Fibroblast of pulmonary artery (primary cell): ENCODE measurements around the gene SMIM41.

Experiments used
- DNase-seq: peaks from one replicate; pipeline ENCODE4 v3.0.0-alpha.2; 2010; ENCODE audit warnings: low read depth
- H3K4me3 ChIP-seq: replicated peaks from 2 replicates; pipeline ENCODE4 v1.5.1; 2011; ENCODE audit warnings: low read depth, mild to moderate bottlenecking, control low read depth, low read length, moderate library complexity
- TF ChIP-seq, protein P1 (sequence below): IDR thresholded peaks from 2 replicates; pipeline ENCODE4 v1.5.1; 2011; ENCODE audit warnings: mild to moderate bottlenecking, control low read depth, low read length, inconsistent platforms; ENCODE audit errors: missing control alignments

SMIM41 gene

DNA sequence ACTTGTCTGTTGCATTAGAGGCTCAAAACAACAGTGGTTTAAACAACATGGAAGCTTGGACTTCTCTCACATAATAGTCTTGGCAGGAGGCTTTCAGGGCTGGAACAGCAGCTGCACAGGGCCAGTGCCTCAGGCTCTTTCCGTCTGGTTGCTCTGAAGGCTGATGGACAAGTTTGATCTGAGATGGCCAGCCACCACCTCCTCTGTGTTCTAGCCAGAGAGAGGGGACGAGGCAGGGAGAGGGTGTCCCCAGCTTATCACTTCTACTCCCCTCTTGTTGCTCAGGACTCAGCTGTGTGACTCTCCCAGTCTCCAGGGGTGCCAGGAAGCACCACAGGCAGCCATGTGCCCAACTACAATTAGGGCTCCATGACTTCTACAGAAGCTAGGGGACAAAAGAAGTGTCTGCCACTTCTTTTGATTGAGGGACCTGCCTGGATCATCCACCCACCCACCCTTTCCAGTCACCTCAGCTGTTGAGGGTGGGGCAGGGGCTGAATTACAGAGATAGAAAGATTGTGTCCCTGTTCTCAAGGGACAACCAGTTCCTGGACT, 46.6 kb downstream of the SMIM41 start:
- no peak for DNase-seq

DNA sequence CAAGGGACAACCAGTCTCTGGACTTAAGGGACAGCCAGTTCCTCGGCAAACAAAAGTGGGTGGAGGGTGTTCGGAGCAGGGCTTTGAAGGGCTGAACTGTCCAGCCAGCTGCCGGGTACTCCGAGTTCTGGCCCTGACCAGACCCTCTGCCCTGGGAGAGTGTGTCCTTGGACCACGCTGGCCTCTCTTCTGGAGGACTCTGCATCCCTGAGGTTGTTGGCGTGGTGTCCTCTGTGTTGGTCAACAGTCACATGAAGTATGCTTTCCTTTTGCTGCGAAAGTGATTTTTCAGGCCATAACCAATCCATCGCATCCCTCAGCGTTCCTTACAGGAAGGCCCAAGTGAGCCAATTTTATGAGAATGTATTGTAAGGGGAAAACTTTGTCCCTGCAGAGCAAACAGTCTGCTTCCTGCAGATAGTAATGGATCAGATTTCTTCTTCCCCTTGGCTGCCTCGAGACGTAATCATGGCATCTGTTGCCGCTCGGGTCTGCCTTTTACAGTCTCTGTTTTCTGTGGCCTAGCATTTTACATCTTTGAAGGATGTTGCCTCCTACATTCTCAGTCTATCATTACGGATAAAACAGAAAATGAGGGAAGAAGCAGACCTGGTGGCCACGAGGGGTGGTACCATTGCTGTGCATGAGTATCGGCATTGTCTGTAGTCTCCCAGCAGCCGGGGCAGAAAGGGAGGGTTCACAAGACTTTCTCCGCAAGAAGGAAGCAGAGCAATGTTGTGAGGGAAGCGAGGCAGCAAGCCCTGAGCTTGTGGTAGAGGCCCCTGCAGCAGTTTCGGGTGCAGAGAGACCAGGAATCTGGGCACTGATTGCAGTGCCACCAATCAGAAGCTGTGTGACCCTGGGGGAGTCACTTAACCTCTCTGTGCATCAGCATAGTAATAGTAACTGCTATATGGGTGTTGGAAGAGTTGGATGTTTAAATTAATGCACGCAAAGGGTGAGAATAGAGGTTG, 47.4 kb downstream of the SMIM41 start:
- TF ChIP-seq, protein P1, sequence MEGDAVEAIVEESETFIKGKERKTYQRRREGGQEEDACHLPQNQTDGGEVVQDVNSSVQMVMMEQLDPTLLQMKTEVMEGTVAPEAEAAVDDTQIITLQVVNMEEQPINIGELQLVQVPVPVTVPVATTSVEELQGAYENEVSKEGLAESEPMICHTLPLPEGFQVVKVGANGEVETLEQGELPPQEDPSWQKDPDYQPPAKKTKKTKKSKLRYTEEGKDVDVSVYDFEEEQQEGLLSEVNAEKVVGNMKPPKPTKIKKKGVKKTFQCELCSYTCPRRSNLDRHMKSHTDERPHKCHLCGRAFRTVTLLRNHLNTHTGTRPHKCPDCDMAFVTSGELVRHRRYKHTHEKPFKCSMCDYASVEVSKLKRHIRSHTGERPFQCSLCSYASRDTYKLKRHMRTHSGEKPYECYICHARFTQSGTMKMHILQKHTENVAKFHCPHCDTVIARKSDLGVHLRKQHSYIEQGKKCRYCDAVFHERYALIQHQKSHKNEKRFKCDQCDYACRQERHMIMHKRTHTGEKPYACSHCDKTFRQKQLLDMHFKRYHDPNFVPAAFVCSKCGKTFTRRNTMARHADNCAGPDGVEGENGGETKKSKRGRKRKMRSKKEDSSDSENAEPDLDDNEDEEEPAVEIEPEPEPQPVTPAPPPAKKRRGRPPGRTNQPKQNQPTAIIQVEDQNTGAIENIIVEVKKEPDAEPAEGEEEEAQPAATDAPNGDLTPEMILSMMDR, result no peak
- DNase-seq, result peak; percentile 62
- H3K4me3 ChIP-seq, result no peak overlapping the region

More for the DNA sequence above, 46.6 kb downstream of the SMIM41 start:
- TF ChIP-seq, protein P1, result no peak
- H3K4me3 ChIP-seq, result no peak overlapping the region

DNA sequence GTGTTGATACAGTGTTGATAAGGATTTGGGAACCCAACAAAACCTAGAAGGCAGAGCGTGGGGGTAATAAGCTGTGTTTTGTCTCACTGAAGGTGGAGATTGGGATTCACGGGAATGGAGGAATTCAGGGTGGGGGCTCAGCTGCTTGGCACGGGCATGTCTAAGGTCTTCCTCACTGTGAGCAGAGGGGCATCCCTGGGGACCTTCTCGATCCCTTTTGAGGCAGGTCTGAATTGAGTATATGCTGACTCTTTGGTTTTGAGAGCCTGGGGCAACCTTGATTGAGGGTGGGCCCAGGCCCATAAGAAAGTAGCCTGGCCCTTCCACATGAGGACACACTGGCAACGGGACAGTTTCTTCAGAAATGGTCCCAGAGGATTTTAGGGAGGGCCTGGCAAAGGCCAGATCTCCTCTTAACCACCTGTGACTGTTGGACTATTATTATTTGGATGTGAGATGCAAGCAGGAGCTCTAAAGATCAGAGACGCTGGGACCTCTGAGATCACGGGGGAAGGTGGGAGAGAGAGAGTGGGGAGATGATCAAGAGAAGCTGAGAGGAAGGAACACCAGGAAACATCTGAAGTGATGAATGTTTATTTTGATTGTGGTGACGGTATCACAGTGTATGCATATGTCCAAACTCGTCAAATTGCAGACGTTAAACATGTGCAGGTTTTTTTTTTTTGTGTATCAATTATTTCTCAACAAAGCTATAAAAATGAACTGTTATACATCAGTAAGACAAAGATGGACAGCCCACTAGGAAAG, 48.4 kb downstream of the SMIM41 start:
- no peak overlapping the region for H3K4me3 ChIP-seq
- no peak for DNase-seq
- TF ChIP-seq, protein P1, result no peak

DNA sequence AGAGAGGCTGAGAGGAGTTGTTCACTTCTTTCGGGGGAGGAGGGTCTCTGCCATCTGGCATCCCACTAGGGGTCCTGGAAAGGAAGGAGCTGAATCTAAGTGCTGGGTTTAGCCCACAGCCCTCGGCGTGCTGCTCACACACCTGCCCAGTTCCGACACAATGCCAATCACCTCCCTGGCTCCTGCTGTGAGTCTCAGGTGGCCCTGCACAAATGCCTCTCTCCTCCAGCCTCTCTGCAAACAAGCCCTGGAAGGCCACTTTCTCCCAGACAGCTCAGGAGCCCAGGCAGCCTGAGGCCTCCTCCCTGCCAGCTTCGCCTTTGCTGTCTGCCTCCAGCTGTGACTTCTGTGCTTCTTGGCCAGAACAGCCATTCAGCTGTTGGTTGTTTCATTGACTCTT, 51.2 kb downstream of the SMIM41 start:
- DNase-seq, result no peak
- H3K4me3 ChIP-seq, result no peak overlapping the region
- TF ChIP-seq, protein P1, result no peak

DNA sequence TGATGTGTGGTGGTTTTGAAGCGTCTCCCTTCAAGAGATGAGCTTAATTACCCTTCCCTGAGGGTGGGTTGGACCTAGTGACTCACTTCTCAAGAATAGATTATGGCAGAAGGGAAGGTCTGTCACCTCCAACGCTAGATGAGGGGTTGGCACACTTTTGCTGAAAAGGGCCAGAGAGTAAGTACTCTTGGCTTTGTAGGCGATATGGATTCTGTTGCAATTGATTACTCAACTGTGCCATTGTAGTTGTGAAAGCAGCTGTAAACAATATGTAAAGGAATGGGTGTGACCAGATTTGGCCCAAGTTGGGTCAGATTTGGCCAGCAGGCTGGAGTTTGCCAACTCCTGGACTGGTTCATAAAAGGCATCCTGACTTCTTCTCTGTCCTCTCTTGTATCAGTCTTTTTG, 53.3 kb downstream of the SMIM41 start:
- DNase-seq, result peak; percentile 45
- H3K4me3 ChIP-seq, result no peak overlapping the region
- TF ChIP-seq, protein P1, result no peak

DNA sequence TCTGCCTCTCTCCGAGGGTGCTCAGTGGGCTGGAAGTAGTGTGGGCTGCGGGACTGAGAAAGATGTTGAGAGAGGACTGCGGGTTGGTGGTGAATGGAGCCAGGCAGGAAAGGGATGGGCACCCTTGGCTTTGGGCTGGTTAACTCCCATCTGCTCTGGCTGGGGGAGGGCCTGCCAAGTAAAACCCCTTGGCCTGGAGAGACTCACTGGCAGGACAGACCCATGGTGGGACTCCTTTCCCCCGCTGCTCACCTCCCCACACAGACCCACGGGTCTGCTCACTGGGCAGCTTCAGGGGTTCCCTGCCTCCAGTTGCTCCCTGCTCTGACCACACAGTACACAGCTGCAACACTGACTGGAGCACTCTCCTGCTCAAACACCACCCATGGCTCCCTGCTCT, 58.2 kb downstream of the SMIM41 start:
- TF ChIP-seq, protein P1, result no peak
- H3K4me3 ChIP-seq, result no peak overlapping the region
- DNase-seq, result no peak
